ENCODE measurements around the gene SLC47A1. TPM values are rescaled to one million over a fixed set of nuclear protein-coding genes. Genes with fewer than 3 reads are reported as not detected.
"Not testable (repeated sequence)": the region's sequence is repeated elsewhere in the genome, so short reads cannot be mapped to it uniquely, and the experiment has no call there.

SLC47A1 gene
- total RNA-seq, 1 donor from 2014 or later = 0.25 TPM

DNA sequence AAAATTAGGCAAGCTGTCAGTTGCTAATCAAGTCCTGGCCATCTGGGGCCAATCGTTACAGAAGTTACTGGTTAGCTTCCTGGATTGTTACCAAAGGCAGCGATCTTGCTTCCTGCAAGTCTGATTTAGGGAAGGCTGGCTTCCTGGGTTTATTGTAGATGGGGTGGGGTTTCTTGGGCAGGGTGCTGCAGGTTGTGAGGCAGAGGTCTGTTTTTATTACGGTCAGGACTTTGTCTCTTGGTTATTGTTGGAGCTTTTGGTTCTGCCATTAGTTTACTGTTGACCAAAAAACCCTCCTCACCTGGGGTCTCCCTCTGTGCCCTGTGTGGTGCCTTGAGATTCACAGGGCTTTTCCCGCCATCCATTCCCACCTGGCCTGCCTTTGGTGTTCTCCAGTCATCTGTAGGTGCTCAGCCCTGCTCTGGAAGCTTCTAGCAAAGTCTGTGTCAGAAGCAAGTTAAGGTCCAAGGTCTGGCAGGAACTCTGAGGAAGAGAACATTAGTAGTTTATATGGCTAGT, 36.9 kb downstream of the SLC47A1 start:
- Mint-ChIP-seq H3K27me3 (ENCODE audit: low read depth) (peaks cover 5% of the 10 kb centered on the region), H3K4me1 (ENCODE audit: low read depth) (no peaks in the 10 kb centered on the region), H3K4me3 (ENCODE audit: low read depth) (no peak overlapping the region), H3K9me3 (no peaks in the 10 kb centered on the region), H3K27ac (no peak overlapping the region), H3K36me3 (ENCODE audit: low read depth) (no peaks in the 10 kb centered on the region)
- DNase-seq (ENCODE audit: low spot score) = no peak
- intact Hi-C loops (cut with micrococcal nuclease) = no loop called here

DNA sequence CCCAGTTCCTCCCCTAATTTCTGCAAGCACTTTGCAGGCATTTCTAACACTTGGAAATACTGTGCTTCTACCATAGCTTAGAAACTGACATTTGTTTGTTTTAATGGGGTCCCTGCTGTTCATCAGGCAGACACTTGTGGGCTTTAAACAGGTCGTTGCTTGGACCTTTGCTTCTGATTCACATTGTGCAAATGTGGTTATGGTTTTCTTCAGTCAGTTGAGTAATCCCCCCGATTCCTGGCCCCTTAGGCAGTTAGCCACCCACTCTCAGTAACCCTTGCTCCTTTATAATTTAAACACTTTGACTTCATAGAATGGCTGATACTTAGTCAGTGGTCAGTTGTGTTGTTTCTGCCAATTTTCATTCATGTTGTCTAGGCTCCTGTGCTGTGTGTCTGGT, 39.4 kb downstream of the SLC47A1 start:
- Mint-ChIP-seq H3K4me1 (ENCODE audit: low read depth) (no peaks in the 10 kb centered on the region), H3K27ac (no peak overlapping the region), H3K9me3 (no peaks in the 10 kb centered on the region), H3K4me3 (ENCODE audit: low read depth) (no peak overlapping the region), H3K27me3 (ENCODE audit: low read depth) (peaks cover 8% of the 10 kb centered on the region), H3K36me3 (ENCODE audit: low read depth) (no peaks in the 10 kb centered on the region)
- intact Hi-C loops (cut with micrococcal nuclease) = no loop called here
- no peak for DNase-seq (ENCODE audit: low spot score)

DNA sequence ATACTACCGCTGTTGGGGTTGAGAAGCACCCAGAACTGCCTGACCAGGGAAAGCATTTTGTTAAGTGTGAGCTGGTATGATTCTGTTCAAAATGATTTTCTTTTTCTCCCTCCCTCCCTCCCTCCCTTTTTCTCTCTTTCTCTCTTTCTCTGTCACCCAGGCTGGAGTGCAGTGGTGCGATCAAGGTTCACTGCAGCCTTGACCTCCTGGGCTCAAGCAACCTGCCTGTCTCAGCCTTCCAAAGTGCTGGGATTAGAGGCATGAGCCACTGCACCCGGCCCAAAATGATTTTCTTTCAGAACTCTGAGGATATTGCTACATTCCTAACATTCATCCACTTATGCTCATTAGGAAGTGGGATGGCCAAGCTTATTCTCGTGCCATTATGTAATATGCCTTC, 41.3 kb downstream of the SLC47A1 start:
- Mint-ChIP-seq H3K27ac (no peak overlapping the region), H3K36me3 (ENCODE audit: low read depth) (no peaks in the 10 kb centered on the region), H3K9me3 (no peaks in the 10 kb centered on the region), H3K27me3 (ENCODE audit: low read depth) (peaks cover 21% of the 10 kb centered on the region), H3K4me3 (ENCODE audit: low read depth) (no peak overlapping the region), H3K4me1 (ENCODE audit: low read depth) (no peaks in the 10 kb centered on the region)
- intact Hi-C loops (cut with micrococcal nuclease) = no loop called here
- DNase-seq (ENCODE audit: low spot score) = no peak

DNA sequence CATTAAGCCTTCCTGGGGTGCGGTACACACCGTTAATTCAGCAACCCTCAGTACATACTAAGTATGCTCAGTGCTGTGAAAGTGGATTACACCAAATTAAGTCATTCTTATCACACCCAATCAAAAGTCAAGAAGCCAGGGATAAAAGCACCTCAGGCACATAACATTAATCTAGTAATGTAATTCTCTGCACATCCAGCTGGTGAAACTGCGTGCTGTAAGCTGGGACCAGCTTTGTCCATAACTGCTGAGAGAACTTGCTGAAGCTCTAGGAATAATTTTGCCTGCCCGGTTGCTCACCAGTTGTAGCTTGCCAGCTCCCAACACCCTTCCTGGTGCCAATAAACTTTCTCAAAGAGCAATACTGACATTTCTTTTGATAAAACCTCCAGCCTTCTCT, 44.9 kb downstream of the SLC47A1 start:
- Mint-ChIP-seq H3K27me3 (ENCODE audit: low read depth) (peaks cover 31% of the 10 kb centered on the region), H3K4me3 (ENCODE audit: low read depth) (no peak overlapping the region), H3K4me1 (ENCODE audit: low read depth) (no peaks in the 10 kb centered on the region), H3K36me3 (ENCODE audit: low read depth) (no peaks in the 10 kb centered on the region), H3K9me3 (no peaks in the 10 kb centered on the region), H3K27ac (no peak overlapping the region)
- DNase-seq (ENCODE audit: low spot score) = no peak
- intact Hi-C loops (cut with micrococcal nuclease) = no loop called here

DNA sequence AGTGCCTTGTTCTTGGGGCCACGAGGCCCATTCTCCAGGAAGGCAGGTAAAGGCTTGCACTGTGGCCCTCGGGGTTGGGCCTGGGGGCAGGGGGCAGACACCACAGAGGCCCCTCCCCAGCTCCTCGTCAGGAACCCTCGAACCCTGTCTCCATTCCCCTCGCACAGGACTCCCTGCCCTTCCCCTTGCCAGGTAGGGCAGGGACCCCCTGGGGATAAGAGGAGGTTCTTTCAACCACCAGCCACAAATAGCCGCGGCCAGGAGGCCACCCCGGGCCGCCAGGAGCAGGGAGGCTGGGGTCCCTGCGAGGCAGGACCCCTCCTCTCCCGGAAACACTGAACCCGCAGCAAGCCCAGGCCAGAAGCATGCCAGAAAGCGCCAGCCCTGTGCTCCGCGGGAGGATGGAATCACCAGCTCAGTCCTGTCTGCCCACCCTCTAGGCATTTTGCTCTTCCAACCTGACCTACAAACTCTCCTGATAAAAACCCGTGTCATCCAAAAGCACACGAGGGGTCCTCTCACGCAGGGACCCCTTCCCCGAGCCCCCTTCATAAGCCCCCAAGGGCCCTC, 45.6 kb downstream of the SLC47A1 start:
- no peaks in the 10 kb centered on the region for H3K36me3 Mint-ChIP-seq (ENCODE audit: low read depth)
- H3K4me1 Mint-ChIP-seq (ENCODE audit: low read depth) = no peaks in the 10 kb centered on the region
- H3K9me3 Mint-ChIP-seq = no peaks in the 10 kb centered on the region
- H3K27ac Mint-ChIP-seq = no peak overlapping the region
- DNase-seq (ENCODE audit: low spot score) = no peak
- intact Hi-C loops (cut with micrococcal nuclease) = no loop called here
- peaks cover 31% of the 10 kb centered on the region for H3K27me3 Mint-ChIP-seq (ENCODE audit: low read depth)
- H3K4me3 Mint-ChIP-seq (ENCODE audit: low read depth) = no peak overlapping the region

DNA sequence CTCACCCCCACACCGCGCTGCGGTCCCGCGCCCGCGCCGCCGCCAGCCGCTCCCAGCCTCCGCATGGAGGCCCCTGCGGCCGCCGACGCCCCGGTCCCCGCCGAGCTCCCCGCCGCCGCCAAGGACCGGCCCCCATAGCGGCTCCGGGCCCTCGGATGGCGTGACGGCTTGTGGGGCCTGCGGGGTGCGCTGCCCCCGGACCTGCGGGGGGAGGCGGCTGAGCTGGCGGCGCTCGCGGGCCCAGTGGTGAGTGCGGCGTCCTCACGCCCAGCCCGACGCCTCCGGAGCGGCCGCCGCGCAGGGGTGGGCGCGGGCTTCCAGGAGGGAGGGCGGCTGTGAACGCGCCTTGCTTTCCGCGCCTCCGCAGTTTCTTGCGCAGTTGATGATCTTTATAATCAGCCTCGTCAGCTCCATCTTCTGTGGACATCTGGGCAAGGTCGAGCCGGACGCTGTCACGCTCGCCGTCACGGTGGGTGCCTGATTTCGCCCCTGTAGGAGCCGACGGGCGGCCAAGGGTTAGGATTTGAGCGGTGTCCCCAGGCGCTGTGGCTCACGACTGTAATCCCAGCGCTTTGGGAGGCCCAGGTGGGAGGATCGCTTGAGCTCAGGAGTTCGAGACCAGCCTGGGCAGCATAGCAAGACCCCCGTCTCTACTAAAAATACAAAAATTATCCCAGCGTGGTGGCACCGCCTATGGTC, 46.4 kb downstream of the SLC47A1 start:
- H3K27me3 Mint-ChIP-seq (ENCODE audit: low read depth) = peaks cover 29% of the 10 kb centered on the region
- intact Hi-C loops (cut with micrococcal nuclease) = no loop called here
- no peak overlapping the region for H3K27ac Mint-ChIP-seq
- no peak overlapping the region for H3K4me3 Mint-ChIP-seq (ENCODE audit: low read depth)
- no peaks in the 10 kb centered on the region for H3K36me3 Mint-ChIP-seq (ENCODE audit: low read depth)
- H3K4me1 Mint-ChIP-seq (ENCODE audit: low read depth) = no peaks in the 10 kb centered on the region
- no peaks in the 10 kb centered on the region for H3K9me3 Mint-ChIP-seq
- DNase-seq (ENCODE audit: low spot score) = no peak

DNA sequence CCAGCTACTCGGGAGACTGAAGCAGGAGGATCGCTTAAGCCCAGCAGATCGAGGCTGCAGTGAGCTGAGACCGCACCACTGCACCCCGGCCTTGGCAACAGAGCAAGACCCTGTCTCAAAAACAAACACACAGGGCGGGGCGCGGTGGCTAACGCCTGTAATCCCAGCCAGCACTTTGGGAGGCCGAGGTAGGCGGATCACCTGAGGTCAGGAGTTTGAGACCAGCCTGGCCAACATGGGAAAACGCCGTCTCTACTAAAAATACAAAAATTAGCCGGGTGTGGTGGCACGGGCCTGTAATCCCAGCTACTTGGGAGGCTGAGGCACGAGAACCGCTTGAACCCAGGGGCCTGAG, 46.9 kb downstream of the SLC47A1 start:
- H3K27ac Mint-ChIP-seq; H3K9me3 Mint-ChIP-seq; H3K4me1 Mint-ChIP-seq (ENCODE audit: low read depth); H3K36me3 Mint-ChIP-seq (ENCODE audit: low read depth); H3K4me3 Mint-ChIP-seq (ENCODE audit: low read depth); DNase-seq (ENCODE audit: low spot score); intact Hi-C loops (cut with micrococcal nuclease): not testable (repeated sequence)
- H3K27me3 Mint-ChIP-seq (ENCODE audit: low read depth) = peaks cover 29% of the 10 kb centered on the region

DNA sequence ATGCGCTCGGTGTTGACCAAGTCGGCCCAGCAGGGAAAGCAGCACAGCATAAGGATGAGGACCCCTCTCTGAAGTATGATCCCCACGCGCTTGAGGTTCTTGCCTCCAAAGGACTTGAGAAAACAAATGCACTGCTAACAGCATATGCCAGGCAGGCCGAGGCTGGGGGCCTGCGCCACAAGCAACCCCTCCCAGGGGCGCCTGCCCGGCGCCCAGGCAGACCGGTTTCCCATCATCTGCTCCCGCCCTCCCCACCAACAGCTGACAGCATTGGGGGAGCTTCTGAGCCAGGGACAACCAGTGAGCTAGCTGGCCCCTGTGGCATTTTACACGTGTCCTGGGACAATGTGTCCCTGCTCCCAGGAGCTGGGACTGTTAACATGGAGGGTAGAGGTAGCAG, 48.5 kb downstream of the SLC47A1 start:
- DNase-seq (ENCODE audit: low spot score); intact Hi-C loops (cut with micrococcal nuclease); H3K9me3 Mint-ChIP-seq; H3K36me3 Mint-ChIP-seq (ENCODE audit: low read depth); H3K4me3 Mint-ChIP-seq (ENCODE audit: low read depth); H3K4me1 Mint-ChIP-seq (ENCODE audit: low read depth); H3K27ac Mint-ChIP-seq: not testable (repeated sequence)
- H3K27me3 Mint-ChIP-seq (ENCODE audit: low read depth) = peaks cover 29% of the 10 kb centered on the region

DNA sequence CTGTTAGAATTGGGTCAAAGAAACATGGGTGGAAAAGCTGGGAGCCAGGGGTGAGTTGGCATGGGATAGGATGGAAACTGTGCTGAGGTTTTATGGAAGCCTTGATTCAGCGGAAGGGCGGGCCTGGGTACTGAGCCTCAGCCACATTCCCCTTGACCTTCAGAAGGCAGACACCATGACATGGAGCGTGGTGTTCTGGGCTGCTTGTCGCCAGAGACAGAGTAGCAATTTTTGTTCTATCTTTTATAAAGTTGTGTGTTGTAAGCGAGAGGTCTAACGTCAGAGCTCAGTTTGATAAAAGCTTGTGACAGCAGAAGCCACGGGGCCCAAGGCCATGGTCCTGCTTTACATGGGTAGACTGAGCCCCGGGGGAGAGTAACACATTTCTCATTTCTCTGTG, 50.2 kb downstream of the SLC47A1 start:
- no peak overlapping the region for H3K4me3 Mint-ChIP-seq (ENCODE audit: low read depth)
- no peak overlapping the region for H3K27ac Mint-ChIP-seq
- H3K27me3 Mint-ChIP-seq (ENCODE audit: low read depth) = peaks cover 18% of the 10 kb centered on the region

DNA sequence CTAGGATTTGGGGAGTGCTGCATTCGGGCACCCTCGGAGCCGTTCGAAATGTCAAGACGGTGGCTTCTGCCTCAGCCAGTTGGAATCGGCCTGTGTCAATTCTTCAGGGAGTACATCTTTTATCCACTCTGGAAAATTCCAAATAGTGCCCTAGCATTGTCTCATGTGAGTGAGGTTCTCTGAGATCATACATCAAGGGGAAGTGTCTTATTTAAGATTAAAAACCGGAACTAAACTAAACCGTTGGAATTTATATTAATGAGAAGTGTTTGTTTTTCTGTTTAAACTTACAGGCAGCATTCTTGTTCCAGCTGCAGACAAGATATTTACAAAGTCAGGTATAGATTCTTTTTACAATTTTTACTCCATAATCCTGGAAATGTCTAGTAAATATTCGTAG, 56.8 kb downstream of the SLC47A1 start:
- no peak for DNase-seq (ENCODE audit: low spot score)
- H3K27ac Mint-ChIP-seq = no peak overlapping the region
- no peaks in the 10 kb centered on the region for H3K36me3 Mint-ChIP-seq (ENCODE audit: low read depth)
- H3K4me3 Mint-ChIP-seq (ENCODE audit: low read depth) = no peak overlapping the region
- H3K9me3 Mint-ChIP-seq = no peaks in the 10 kb centered on the region
- intact Hi-C loops (cut with micrococcal nuclease) = no loop called here
- no peaks in the 10 kb centered on the region for H3K4me1 Mint-ChIP-seq (ENCODE audit: low read depth)
- no peaks in the 10 kb centered on the region for H3K27me3 Mint-ChIP-seq (ENCODE audit: low read depth)

More for the DNA sequence above, 50.2 kb downstream of the SLC47A1 start:
- intact Hi-C loops (cut with micrococcal nuclease) = no loop called here
- no peak for DNase-seq (ENCODE audit: low spot score)
- Mint-ChIP-seq H3K36me3 (ENCODE audit: low read depth) (no peaks in the 10 kb centered on the region), H3K9me3 (no peaks in the 10 kb centered on the region), H3K4me1 (ENCODE audit: low read depth) (no peaks in the 10 kb centered on the region)

DNA sequence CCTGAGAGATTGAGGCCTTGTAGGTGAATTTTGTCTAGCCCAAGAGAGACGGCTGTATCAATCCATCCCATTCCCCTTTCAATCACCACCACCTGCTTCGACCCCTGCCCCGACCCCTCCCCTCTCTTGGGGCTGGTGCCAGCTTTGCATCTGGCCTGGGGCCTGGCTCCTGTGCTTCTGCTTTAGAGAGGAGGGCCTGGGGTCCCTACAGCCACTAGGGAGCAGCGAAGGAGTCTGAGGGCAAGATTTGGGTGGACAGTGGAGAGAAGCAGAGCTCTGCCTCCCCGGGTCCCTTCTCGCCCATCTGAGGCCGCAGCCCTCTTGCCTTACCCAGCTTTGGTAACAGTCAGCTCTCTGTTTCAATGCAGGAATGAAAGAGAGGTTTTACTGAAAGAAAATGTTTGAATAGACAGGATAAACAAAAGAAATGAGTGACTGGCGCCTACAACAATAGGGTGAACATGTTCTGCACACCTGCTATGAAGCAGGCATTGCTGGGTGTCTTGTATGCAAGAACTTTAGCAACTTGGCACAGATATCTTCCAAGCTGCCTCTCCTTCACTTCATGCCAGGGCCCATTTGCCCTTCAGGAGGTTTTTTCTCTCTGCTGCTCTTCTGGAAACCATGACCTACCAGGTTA, 57.4 kb downstream of the SLC47A1 start:
- Mint-ChIP-seq H3K36me3 (ENCODE audit: low read depth) (no peaks in the 10 kb centered on the region), H3K4me1 (ENCODE audit: low read depth) (no peaks in the 10 kb centered on the region), H3K9me3 (no peaks in the 10 kb centered on the region), H3K4me3 (ENCODE audit: low read depth) (no peak overlapping the region), H3K27me3 (ENCODE audit: low read depth) (no peaks in the 10 kb centered on the region), H3K27ac (no peak overlapping the region)
- intact Hi-C loops (cut with micrococcal nuclease) = no loop called here
- DNase-seq (ENCODE audit: low spot score) = no peak

DNA sequence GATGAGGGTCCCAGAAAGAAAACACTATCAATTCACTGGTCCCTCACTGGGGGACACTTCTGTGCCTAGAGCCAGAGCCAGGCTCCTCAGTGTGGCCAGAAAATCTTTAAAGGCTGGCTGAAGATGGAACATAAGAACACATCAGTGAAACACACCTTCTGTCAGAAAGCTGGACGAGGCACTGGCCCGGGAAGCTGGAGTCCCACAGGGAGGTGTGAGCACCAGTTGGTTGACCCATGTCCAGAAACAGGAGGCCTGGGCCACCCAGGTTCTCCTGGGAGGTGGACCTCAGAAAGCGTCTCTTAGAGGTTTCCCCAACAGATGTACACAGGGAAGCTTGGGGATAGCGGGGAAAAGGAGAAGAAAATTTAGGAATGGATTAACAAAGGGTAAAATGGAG, 58.7 kb downstream of the SLC47A1 start:
- no peaks in the 10 kb centered on the region for H3K27me3 Mint-ChIP-seq (ENCODE audit: low read depth)
- intact Hi-C loops (cut with micrococcal nuclease) = no loop called here
- H3K27ac Mint-ChIP-seq = no peak overlapping the region
- no peak overlapping the region for H3K4me3 Mint-ChIP-seq (ENCODE audit: low read depth)
- no peaks in the 10 kb centered on the region for H3K36me3 Mint-ChIP-seq (ENCODE audit: low read depth)
- H3K4me1 Mint-ChIP-seq (ENCODE audit: low read depth) = no peaks in the 10 kb centered on the region
- no peaks in the 10 kb centered on the region for H3K9me3 Mint-ChIP-seq
- DNase-seq (ENCODE audit: low spot score) = no peak

DNA sequence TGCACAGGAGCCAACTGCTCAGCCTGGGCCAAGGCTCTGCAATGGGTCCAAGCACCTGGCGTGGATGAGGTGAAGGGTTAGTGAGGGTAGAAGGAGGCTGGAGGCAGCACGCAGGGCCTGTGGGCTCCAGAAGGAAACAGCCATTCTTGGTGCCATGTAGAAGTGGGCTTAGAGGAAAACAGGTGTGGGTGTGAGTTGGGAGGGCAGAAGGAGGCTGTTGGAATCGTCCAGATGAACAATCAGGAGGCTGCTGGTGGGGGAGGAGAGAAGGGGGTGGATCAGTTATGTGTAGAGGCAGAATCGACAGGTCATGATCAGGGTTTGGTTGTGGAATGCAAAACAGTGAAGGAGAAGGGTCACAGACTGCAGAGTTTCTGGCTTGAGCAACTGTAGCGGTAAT, 63.2 kb downstream of the SLC47A1 start:
- Mint-ChIP-seq H3K27me3 (ENCODE audit: low read depth) (no peaks in the 10 kb centered on the region), H3K9me3 (no peaks in the 10 kb centered on the region), H3K36me3 (ENCODE audit: low read depth) (no peaks in the 10 kb centered on the region), H3K4me1 (ENCODE audit: low read depth) (no peaks in the 10 kb centered on the region), H3K4me3 (ENCODE audit: low read depth) (no peak overlapping the region), H3K27ac (no peak overlapping the region)
- intact Hi-C loops (cut with micrococcal nuclease) = no loop called here
- no peak for DNase-seq (ENCODE audit: low spot score)
